Measurements from ENCODE around the gene CNN1. TPM values are rescaled to one million over a fixed set of nuclear protein-coding genes. Genes with fewer than 3 reads are reported as not detected.

Gene CNN1
- total and polyA plus RNA-seq, 2 of the 4 experiments (the other 2 are of a cell fraction): 102 to 196 TPM

GRCh38 chr19:11530432-11530831 is 8.2 kb upstream of the CNN1 start:
- ChIA-PET POLR2A (ENCODE audit: unreplicated experiment) (no interaction called here), CTCF (no interaction called here)

More at GRCh38 chr19:11530432-11530831, 8.2 kb upstream of the CNN1 start:
- H3K9ac ChIP-seq (ENCODE audit: low read depth, low read length): no peak overlapping the region
- TF ChIP-seq FOS (IDR thresholded peaks at IDR 0.05; ENCODE audit: low read depth, low read length): no peak
- TF ChIP-seq BHLHE40 (IDR thresholded peaks at IDR 0.05; ENCODE audit: low read depth, low read length): peak; percentile 88
- peak; percentile 34 for TF ChIP-seq CTCF (conservative IDR thresholded peaks at IDR 0.05; ENCODE audit: low read depth, low read length)
- TF ChIP-seq CEBPB (IDR thresholded peaks at IDR 0.05; ENCODE audit: low read depth, low read length): peak; percentile 90
- TF ChIP-seq USF2 (IDR thresholded peaks at IDR 0.05; ENCODE audit: low read depth, low read length): peak; percentile 80
- TF ChIP-seq MXI1 (IDR thresholded peaks at IDR 0.05; ENCODE audit: borderline replicate concordance, low read depth, low read length): peak; percentile 52; the same call in 1 of the 2 replicates
- no peak overlapping the region; the same call in 1 of the 2 replicates for H4K91ac ChIP-seq (ENCODE audit: insufficient read depth, low read depth, low read length)
- H3K23ac ChIP-seq (ENCODE audit: low read depth, low read length): no peak overlapping the region
- peak overlapping the region in 1 of 2 experiments; percentile 71; a peak in 1 of 4 replicates for H4K8ac ChIP-seq (ENCODE audit: low read depth in 2 of 2, low read length in 2 of 2)
- peak overlapping the region; percentile 11 for H2AK9ac ChIP-seq (replicated peaks; ENCODE audit: low read depth, low read length, poor library complexity)
- peaks cover 7% of the 10 kb centered on the region for H3K4me1 ChIP-seq (ENCODE audit: control insufficient read depth, insufficient read depth, low read length)
- H3K4ac ChIP-seq (ENCODE audit: low read depth, low read length): peak overlapping the region; percentile 51
- WGBS, 2 experiments (ENCODE audit: extremely low coverage in 2 of 2, insufficient read length in 1 of 2): 4% methylated on average over 4 of the region's 9 CpGs; no CpG with 5 or more reads in 1 of the 2 experiments
- no peak overlapping the region for H3K27ac ChIP-seq (ENCODE audit: insufficient read depth, low read length)
- in situ Hi-C loops (cut with MboI; ENCODE audit: low sequenced_read_pairs) (no loop called here), dilution Hi-C loops (cut with HindIII; ENCODE audit: low sequenced_read_pairs, unreplicated experiment) (no loop called here), intact Hi-C loops (cut with micrococcal nuclease) (no loop called here)
- no peaks in the 10 kb centered on the region for H3K36me3 ChIP-seq (ENCODE audit: control insufficient read depth, insufficient read depth, low read length)
- no peak overlapping the region for H3K4me2 ChIP-seq (ENCODE audit: low read depth, low read length)
- H2BK120ac ChIP-seq (ENCODE audit: low read depth, low read length): peak overlapping the region; percentile 70
- peaks cover 15 to 30% of the 10 kb centered on the region in 2 experiments for H3K79me1 ChIP-seq (ENCODE audit: low read depth in 1 of 2, low read length in 2 of 2)
- H3K9me3 ChIP-seq (ENCODE audit: control insufficient read depth, insufficient read depth, low read length): no peaks in the 10 kb centered on the region
- ATAC-seq (ENCODE audit: low read depth): no peak
- H2AK5ac ChIP-seq (ENCODE audit: low read depth, low read length): peak overlapping the region; percentile 86
- peak overlapping the region; percentile 77; the same call in 2 of the 3 replicates for H2BK15ac ChIP-seq (ENCODE audit: low read depth, low read length)
- peak overlapping the region; percentile 16 for H2AFZ ChIP-seq (replicated peaks; ENCODE audit: low read length, poor library complexity)
- no peak overlapping the region for H3K18ac ChIP-seq (ENCODE audit: low read depth, low read length)
- H4K5ac ChIP-seq (ENCODE audit: low read depth, low read length): peak overlapping the region; percentile 54; the same call in 1 of the 2 replicates
- H3K4me3 ChIP-seq (ENCODE audit: insufficient read depth, low read depth, low read length): no peak overlapping the region
- H3K9me1 ChIP-seq (ENCODE audit: insufficient read depth, low read length): peaks cover 12% of the 10 kb centered on the region
- H3K27me3 ChIP-seq (ENCODE audit: control insufficient read depth, insufficient read depth, low read length): no peaks in the 10 kb centered on the region
- no peak overlapping the region for H3K14ac ChIP-seq (replicated peaks; ENCODE audit: low read depth, low read length)
- peak overlapping the region; percentile 44; the same call in 1 of the 2 replicates for H2BK20ac ChIP-seq (ENCODE audit: low read depth, low read length)
- H3K56ac ChIP-seq (ENCODE audit: extremely low read depth, insufficient read depth, low read length): no peak overlapping the region
- no TSS peak for BruUV-seq (replicated peaks)
- H2BK5ac ChIP-seq (ENCODE audit: low read depth, low read length, poor library complexity, severe bottlenecking): peak overlapping the region; percentile 60
- peaks cover 9% of the 10 kb centered on the region; the same call in 1 of the 2 replicates for H4K20me1 ChIP-seq (ENCODE audit: insufficient read depth, low read length)
- peak; percentile 78 for DNase-seq

All from IMR-90 (cell line).